Prostate gland (tissue), 2 donors: ENCODE data around the gene DESI1.

Source experiments
- POLR2AphosphoS5 ChIP-seq: sonication (generic); formaldehyde crosslinking; IDR thresholded peaks from one replicate; pipeline ENCODE4 v1.6.1; 2017; ENCODE audit warnings: antibody characterized with exemption
- TF ChIP-seq, protein P1 (sequence below), 4 experiments: fragments of 200-600 bp in 2 of 4; fragments of 450-650 bp in 2 of 4; sonication (generic) in 2 of 4; IDR thresholded peaks; 1 replicate in 3 of 4; 2 replicates in 1 of 4; pipeline ENCODE4 v1.5.1; 2016 to 2019; ENCODE audit warnings: antibody characterized with exemption in 4 of 4, mild to moderate bottlenecking in 2 of 4, moderate library complexity in 2 of 4

GRCh38 chr22:41641854-41642253 lies 21.0 kb upstream of the DESI1 start:
- TF ChIP-seq, protein P1, sequence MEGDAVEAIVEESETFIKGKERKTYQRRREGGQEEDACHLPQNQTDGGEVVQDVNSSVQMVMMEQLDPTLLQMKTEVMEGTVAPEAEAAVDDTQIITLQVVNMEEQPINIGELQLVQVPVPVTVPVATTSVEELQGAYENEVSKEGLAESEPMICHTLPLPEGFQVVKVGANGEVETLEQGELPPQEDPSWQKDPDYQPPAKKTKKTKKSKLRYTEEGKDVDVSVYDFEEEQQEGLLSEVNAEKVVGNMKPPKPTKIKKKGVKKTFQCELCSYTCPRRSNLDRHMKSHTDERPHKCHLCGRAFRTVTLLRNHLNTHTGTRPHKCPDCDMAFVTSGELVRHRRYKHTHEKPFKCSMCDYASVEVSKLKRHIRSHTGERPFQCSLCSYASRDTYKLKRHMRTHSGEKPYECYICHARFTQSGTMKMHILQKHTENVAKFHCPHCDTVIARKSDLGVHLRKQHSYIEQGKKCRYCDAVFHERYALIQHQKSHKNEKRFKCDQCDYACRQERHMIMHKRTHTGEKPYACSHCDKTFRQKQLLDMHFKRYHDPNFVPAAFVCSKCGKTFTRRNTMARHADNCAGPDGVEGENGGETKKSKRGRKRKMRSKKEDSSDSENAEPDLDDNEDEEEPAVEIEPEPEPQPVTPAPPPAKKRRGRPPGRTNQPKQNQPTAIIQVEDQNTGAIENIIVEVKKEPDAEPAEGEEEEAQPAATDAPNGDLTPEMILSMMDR (IDR thresholded peaks at IDR 0.05): no peak
- no peak for TF ChIP-seq POLR2AphosphoS5
